K562 (cell line): ENCODE results near the gene C2CD2L. TPM values are rescaled to one million over a fixed set of nuclear protein-coding genes. Genes with fewer than 3 reads are reported as not detected.
A peak's percentile ranks its signal among the peaks of the same experiment; 100 is the strongest.

Experiments used
- CTBP1 ChIP-seq: fragments of 450-650 bp; IDR thresholded peaks from 2 replicates; pipeline ENCODE4 v1.6.1; 2016; ENCODE audit warnings: borderline replicate concordance
- MCM5 ChIP-seq: fragments of 450-650 bp; IDR thresholded peaks from 2 replicates; pipeline ENCODE4 v1.6.1; 2016; ENCODE audit warnings: low read depth
- MYC ChIP-seq, 2 experiments: fragments of 250-450 bp in 1 of 2; sonication (Bioruptor Pico) in 1 of 2; IDR thresholded peaks; 2 replicates each; pipeline versions ENCODE4 v1.5.1 to v1.6.1; 2012 to 2021; ENCODE audit warnings: low read depth in 2 of 2, borderline replicate concordance in 1 of 2, improper control_type of control experiment in 1 of 2, low read length in 1 of 2, mild to moderate bottlenecking in 1 of 2, moderate library complexity in 1 of 2
- RAD21 ChIP-seq, 2 experiments: fragments of 250-450 bp in 1 of 2; fragments of 450-650 bp in 1 of 2; sonication (Bioruptor Pico) in 1 of 2; formaldehyde crosslinking in 1 of 2; IDR thresholded peaks in 1 of 2; conservative IDR thresholded peaks in 1 of 2; 2 replicates each; pipeline versions ENCODE4 v1.4.0 to v1.8.0; 2020 to 2022; ENCODE audit warnings: mild to moderate bottlenecking in 2 of 2, moderate library complexity in 1 of 2
- STAT5B ChIP-seq: fragments of 250-450 bp; sonication (Bioruptor Pico); IDR thresholded peaks from 2 replicates; pipeline ENCODE4 v1.8.0; 2021; ENCODE audit warnings: mild to moderate bottlenecking, inconsistent platforms
- TSC22D4 ChIP-seq: fragments of 450-650 bp; IDR thresholded peaks from 2 replicates; pipeline ENCODE4 v1.6.1; 2016; ENCODE audit warnings: missing genetic modification characterization, missing biosample characterization, control low read depth
- ZNF277 ChIP-seq: fragments of 250-450 bp; sonication (Bioruptor Pico); IDR thresholded peaks from 2 replicates; pipeline ENCODE4 v1.8.0; 2022; ENCODE audit warnings: inconsistent platforms, mild to moderate bottlenecking, moderate library complexity, borderline replicate concordance
- ZNF586 ChIP-seq: fragments of 450-650 bp; formaldehyde crosslinking; conservative IDR thresholded peaks from 2 replicates; pipeline ENCODE4 v1.4.0; 2020; ENCODE audit warnings: mild to moderate bottlenecking, moderate library complexity
- polyA plus RNA-seq, 8 experiments: library from polyadenylated mRNA; depleted of rRNA in 4 of 8; stranded (reverse) in 5 of 8; unstranded in 3 of 8; fragments of >200 nt; fragmentation: Nextera tagmentation in 2 of 8; fragmentation: Illumina TruSeq in 1 of 8; extraction: Ambion mirVana in 2 of 8; extraction: Trizol in 1 of 8; gene quantifications; 2 replicates each; pipeline versions ENCODE4 v1.2.1 to v1.2.3, GENCODE V29; 2011 to 2014; ENCODE audit warnings: inconsistent platforms in 1 of 8, missing spikeins in 1 of 8
- total RNA-seq, 7 experiments: library from RNA; depleted of rRNA in 6 of 7; stranded (reverse); fragments of >200 nt in 6 of 7; fragmentation: Illumina TruSeq in 2 of 7; extraction: Trizol in 2 of 7; gene quantifications; 2 replicates each; pipeline versions ENCODE4 v1.2.1 to v1.2.3, GENCODE V29; 2011 to 2021; ENCODE audit warnings: low replicate concordance in 1 of 7
- TF ChIP-seq, protein P1 (sequence below): fragments of 250-450 bp; sonication (Bioruptor Pico); IDR thresholded peaks from 2 replicates; pipeline ENCODE4 v1.5.0; 2021; ENCODE audit warnings: mild to moderate bottlenecking, moderate library complexity
- TF ChIP-seq, protein P2 (sequence below): fragments of 200-800 bp; sonication (Bioruptor generic); IDR thresholded peaks from 2 replicates; pipeline ENCODE4 v1.6.1; 2017; ENCODE audit warnings: missing genetic modification characterization, missing compliant biosample characterization
- TF ChIP-seq, protein P3 (sequence below): fragments of 250-450 bp; sonication (Bioruptor Pico); IDR thresholded peaks from 2 replicates; pipeline ENCODE4 v1.9.0; 2021; ENCODE audit warnings: mild to moderate bottlenecking

The C2CD2L gene
- total and polyA plus RNA-seq, 9 of the 15 experiments (the other 6 are each of a cell fraction or from before 2014, with no cell fraction given): 0.66 to 41.2 (median 14.8) TPM

- TF ChIP-seq, protein P1, sequence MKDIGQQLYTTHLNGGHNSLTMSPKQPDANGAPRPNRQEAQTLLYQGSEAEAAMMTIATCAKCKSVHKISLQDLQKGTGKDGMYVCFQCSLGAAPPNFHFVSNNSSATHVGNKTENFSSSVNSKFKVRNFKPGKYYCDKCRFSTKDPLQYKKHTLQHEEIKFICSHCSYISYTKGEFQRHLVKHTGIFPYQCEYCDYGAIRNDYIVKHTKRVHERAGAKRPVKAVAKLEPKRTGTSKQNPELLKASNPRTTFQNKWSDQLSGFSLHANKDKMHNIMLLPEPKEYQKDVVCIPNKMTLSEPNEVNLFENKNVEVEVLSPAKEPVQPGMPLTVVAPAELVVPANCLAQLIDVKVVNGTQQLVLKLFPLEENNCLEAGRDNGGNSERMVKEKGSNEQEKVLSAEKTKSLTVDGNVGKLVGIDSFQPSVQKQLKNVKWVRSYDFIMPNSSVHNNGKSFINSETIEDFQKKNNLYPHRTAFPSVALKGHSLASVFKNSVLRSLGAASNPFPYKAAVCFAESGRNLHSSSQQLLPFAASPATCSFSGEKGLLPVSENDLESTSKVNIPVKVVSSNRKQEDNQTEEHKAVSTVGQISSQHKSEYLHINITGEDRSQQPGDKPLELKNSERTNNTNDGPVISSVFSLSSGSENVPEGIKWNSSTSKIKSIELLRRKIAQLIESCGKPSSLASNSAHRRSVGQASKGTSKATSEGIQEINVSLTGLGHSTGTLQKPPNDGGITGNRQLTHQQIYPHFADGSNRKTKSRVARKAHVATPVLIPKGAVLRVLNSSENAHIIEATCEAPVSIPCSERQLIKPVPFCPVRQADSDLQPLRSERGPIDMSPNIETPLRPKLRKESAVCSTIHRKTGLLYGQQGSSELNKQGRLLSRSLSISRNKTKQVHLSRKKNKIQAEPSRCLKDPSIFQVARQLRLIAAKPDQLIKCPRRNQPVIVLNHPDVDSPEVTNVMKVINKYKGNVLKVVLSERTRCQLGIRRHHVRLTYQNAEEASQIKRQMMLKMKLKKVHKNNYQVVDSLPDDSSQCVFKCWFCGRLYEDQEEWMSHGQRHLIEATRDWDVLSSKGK (CRISPR knock-in tag): no peak
- TF ChIP-seq MYC (IDR thresholded peaks at IDR 0.05; ENCODE audit: low read depth, low read length) (0 out of 2 replicates have a peak, but pooled peaks have one; percentile 14), MYC (CRISPR knock-in tag; IDR thresholded peaks at IDR 0.05; ENCODE audit: borderline replicate concordance, low read depth) (no peak), STAT5B (CRISPR knock-in tag) (no peak), RAD21 (CRISPR knock-in tag; conservative IDR thresholded peaks at IDR 0.05 in 1 of 2, IDR thresholded peaks at IDR 0.05 in 1 of 2) (peak in 1 of 2 experiments; percentile 42; a peak in 1 of 4 replicates), CTBP1 (peak; percentile 34; the same call in 1 of the 2 replicates), ZNF586 (no peak), ZNF277 (no peak), TSC22D4 (tag) (no peak), MCM5 (no peak)
- TF ChIP-seq, protein P2, sequence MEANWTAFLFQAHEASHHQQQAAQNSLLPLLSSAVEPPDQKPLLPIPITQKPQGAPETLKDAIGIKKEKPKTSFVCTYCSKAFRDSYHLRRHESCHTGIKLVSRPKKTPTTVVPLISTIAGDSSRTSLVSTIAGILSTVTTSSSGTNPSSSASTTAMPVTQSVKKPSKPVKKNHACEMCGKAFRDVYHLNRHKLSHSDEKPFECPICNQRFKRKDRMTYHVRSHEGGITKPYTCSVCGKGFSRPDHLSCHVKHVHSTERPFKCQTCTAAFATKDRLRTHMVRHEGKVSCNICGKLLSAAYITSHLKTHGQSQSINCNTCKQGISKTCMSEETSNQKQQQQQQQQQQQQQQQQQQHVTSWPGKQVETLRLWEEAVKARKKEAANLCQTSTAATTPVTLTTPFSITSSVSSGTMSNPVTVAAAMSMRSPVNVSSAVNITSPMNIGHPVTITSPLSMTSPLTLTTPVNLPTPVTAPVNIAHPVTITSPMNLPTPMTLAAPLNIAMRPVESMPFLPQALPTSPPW: 0 out of 2 replicates have a peak, but pooled peaks have one; percentile 19
- TF ChIP-seq, protein P3, sequence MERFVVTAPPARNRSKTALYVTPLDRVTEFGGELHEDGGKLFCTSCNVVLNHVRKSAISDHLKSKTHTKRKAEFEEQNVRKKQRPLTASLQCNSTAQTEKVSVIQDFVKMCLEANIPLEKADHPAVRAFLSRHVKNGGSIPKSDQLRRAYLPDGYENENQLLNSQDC (CRISPR knock-in tag): no peak
Observed at GRCh38 chr11:119155733-119156492, 48.8 kb downstream of the C2CD2L start (continued).
